Right lobe of liver (tissue), 4 donors: Measurements from ENCODE around the gene POU2F3.

Experiments
- POLR2A ChIP-seq: fragments of 450-650 bp; IDR thresholded peaks from one replicate; pipeline ENCODE4 v1.6.1; 2017; ENCODE audit warnings: antibody characterized with exemption, mild to moderate bottlenecking
- TF ChIP-seq, protein P1 (sequence below), 4 donors: fragments of 200-600 bp in 3 of 4; fragments of 450-650 bp in 1 of 4; IDR thresholded peaks; one replicate each; pipeline versions ENCODE4 v1.5.1 to v1.8.0; 2016 to 2022; ENCODE audit warnings: antibody characterized with exemption in 4 of 4, mild to moderate bottlenecking in 2 of 4
- donor health status: DM: no; HTN: no; CAD: no.
- donor health status: DM: no; HTN: no; CAD: no.
- donor health status: DM: no; HTN: yes; CAD: no.

- TF ChIP-seq, protein P1, sequence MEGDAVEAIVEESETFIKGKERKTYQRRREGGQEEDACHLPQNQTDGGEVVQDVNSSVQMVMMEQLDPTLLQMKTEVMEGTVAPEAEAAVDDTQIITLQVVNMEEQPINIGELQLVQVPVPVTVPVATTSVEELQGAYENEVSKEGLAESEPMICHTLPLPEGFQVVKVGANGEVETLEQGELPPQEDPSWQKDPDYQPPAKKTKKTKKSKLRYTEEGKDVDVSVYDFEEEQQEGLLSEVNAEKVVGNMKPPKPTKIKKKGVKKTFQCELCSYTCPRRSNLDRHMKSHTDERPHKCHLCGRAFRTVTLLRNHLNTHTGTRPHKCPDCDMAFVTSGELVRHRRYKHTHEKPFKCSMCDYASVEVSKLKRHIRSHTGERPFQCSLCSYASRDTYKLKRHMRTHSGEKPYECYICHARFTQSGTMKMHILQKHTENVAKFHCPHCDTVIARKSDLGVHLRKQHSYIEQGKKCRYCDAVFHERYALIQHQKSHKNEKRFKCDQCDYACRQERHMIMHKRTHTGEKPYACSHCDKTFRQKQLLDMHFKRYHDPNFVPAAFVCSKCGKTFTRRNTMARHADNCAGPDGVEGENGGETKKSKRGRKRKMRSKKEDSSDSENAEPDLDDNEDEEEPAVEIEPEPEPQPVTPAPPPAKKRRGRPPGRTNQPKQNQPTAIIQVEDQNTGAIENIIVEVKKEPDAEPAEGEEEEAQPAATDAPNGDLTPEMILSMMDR (IDR thresholded peaks at IDR 0.05) = no peak
- TF ChIP-seq POLR2A = no peak
Measured at GRCh38 chr11:120261931-120262330, 22.0 kb downstream of the POU2F3 start.
